Uterus (tissue), 2 donors: Measurements from ENCODE around the gene ITPR3.

Source experiments
- POLR2A ChIP-seq, 2 donors: fragments of 450-650 bp; IDR thresholded peaks; one replicate each; pipeline ENCODE4 v1.6.1; 2016; ENCODE audit warnings: antibody characterized with exemption in 2 of 2, mild to moderate bottlenecking in 1 of 2, moderate library complexity in 1 of 2
- TF ChIP-seq, protein P1 (sequence below), 4 experiments: fragments of 200-600 bp in 2 of 4; fragments of 450-650 bp in 2 of 4; sonication (generic) in 2 of 4; IDR thresholded peaks; one replicate each; pipeline ENCODE4 v1.5.1; 2016 to 2019; ENCODE audit warnings: antibody characterized with exemption in 4 of 4, mild to moderate bottlenecking in 2 of 4, moderate library complexity in 1 of 4

DNA sequence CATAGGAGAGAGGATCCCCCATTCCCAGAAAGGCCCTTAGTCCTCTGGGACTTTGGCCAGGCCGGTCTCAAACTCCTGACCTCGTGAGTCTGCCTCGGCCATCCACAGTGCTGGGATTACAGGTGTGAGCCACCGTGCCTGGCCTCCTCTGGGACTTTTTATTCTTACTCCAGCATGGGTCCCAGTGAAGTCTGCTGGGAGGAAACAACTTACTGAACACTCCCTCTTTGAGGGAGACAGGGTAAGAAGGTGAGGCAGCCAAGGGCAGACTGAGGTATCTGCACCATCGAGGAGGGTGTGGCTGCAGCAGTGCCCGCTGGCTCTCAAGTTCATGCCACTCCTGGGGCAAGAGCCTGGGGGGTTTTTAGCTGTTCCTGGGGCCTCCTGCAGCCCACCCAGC is 43.4 kb upstream of the ITPR3 start:
- TF ChIP-seq, protein P1, sequence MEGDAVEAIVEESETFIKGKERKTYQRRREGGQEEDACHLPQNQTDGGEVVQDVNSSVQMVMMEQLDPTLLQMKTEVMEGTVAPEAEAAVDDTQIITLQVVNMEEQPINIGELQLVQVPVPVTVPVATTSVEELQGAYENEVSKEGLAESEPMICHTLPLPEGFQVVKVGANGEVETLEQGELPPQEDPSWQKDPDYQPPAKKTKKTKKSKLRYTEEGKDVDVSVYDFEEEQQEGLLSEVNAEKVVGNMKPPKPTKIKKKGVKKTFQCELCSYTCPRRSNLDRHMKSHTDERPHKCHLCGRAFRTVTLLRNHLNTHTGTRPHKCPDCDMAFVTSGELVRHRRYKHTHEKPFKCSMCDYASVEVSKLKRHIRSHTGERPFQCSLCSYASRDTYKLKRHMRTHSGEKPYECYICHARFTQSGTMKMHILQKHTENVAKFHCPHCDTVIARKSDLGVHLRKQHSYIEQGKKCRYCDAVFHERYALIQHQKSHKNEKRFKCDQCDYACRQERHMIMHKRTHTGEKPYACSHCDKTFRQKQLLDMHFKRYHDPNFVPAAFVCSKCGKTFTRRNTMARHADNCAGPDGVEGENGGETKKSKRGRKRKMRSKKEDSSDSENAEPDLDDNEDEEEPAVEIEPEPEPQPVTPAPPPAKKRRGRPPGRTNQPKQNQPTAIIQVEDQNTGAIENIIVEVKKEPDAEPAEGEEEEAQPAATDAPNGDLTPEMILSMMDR (IDR thresholded peaks at IDR 0.05), result no peak
- no peak for TF ChIP-seq POLR2A (IDR thresholded peaks at IDR 0.05)
